NCI-H1436 treated with DMSO at 0.1 percent for 48 hours (cell line): Measurements from ENCODE around the gene PARD3B.

Source experiments
- DNase-seq: peaks from one replicate; lab custom pipeline; 2025; lab: John Stamatoyannopoulos, UW

Gene PARD3B

DNA sequence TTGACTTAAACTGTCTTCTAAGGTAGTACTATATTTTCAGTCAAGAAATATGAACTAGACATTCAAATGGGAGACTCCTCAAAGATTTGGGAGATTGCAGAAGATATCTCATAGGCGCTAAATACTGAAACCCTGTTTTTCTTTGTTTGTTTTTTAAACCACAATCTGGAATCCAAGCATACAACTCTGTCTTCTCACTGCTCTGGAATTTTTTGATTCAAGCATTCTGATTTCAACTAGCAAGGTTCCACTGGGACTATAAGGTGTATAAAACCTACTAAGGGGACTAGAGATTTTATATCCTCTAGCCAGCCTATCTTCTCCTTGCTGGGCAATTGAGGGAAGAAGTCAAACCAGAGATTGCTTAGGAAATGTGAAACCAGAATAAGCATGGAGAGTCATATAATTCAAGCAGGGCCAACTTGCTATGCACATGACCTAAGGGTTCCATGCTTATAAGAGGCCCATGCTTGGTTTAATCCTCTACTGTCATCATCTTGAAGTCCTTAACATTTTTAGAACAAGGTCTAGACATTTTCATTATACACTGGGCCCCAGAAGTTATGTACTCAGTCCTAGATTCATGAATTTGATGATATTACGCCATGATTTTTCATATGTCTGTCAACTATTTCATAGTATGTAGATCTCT is 405.5 kb downstream of the PARD3B start:
- no peak for DNase-seq

GRCh38 chr2:204958371-204958770 is 413.1 kb downstream of the PARD3B start:
- DNase-seq: no peak

DNA sequence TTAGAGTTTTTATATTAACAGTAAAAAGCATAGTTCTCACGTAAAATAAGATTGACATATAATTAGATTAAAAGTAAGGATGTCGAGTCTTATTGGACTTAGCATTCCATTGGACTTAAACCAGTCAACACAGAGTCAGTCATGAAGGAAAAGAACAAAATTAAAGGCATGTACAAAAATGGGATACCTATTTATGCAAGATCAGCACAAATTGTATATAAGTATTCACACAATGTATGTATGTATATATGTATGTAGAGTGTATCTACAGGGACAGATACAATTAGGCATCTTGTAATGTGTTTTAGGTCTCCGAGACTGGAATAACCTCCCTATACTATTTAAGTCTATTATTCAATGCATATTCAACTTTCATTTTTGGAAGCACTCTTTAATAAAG is 419.1 kb downstream of the PARD3B start:
- DNase-seq: no peak

- no peak for DNase-seq
Measured at GRCh38 chr2:204966245-204966644, 421.0 kb downstream of the PARD3B start.

DNA sequence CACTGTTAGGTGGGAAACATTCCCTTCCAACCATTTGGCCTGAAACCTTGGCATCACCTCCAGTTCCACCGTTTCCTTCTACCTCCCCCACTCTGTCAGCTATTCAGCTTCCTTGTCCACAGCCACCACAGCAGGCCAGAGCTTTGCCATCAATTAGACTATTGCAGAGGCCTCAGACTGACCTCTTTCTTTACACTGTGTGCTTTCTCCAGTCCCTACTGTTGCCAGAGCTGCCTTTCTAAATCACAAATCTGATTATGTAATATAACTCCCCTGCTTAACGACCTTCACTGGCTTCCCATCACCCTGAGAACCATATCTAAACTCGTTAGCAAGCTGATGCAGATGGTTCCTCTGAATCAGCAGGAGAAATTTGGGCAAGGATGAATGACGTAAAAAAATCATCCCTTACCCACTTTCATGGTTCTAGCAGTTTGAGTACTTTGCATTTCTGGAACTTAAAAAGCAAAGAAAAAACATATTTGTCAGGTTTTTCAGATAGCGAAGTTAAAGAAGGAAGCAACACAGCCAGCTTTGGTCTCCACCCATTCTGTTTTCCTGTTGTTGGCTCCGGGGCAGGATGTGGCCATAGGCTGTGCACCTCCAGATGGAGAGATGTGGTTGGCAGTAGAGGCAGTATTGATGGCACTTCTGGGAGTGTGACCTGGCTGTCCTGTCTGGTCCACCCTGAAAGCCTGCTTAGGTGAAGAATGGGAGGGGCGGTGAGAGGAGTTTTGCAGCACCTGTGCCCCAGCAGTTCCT is 422.1 kb downstream of the PARD3B start:
- no peak for DNase-seq

DNA sequence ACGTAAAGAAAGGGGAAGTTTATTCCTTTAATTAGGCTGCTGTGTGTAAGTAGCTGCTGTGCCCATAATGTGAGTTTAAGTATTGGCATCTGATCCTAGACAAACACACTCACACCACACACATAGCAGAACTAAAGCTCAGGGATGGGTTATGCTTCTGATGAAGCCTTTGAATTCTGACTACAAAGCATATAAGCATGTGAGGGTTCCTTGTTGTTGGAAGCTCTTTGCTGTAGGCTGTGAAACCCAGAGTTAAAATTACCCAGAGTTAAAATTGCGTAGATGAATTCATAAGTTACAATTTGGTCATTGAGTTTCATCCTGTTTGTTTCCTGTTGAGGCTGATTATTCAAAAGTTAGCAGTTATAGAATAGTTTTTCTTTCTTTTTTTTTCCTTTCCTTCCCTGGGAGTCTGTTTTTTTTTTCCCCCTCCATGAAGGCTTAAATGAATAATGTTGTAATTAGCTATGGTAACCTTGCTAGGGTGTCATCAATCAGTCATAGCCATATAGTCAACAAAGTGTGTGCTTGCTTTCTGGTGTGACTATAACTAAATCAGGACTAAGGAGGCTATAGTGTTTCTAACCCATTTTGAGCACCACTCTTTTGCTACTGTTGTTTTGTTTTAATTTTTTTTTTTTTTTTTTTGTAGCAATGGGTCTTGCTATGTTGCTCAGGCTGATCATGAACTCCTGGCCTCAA is 426.1 kb downstream of the PARD3B start:
- DNase-seq: no peak

GRCh38 chr2:204972161-204972560 is 426.9 kb downstream of the PARD3B start:
- no peak for DNase-seq

DNA sequence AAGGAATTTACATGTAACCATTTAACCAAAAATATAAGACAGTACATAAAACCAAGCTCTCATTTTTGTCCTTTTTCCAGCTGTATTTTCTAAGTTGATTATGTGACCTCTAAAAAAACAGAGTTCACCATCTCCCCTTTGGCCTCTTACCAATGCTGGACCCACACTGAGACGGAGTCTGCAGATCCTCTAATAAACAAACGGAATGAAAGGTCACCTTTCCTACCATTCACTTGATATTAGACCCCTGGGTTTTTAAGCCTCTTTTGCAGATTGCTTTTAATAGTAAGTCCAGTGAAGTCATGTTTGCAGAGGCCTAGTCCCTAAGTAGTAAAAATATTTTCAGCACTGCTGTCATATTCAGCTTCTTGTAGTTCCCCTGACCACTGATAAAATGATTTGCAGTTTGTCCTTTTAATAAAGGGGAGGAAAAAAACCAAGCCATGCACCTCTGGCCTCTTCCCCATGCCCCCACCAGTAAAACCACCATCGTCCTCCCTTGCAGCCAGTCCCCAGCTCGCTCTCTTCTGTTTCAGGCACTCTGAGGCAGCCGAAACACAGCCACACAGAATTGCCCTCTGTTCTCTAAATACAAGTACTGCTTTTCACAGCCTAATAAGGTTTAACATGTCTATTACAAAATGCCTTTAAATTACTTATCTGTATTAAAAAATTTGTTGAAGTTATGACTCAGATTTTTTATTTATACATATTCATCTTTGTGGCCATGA is 427.5 kb downstream of the PARD3B start:
- DNase-seq: no peak

DNA sequence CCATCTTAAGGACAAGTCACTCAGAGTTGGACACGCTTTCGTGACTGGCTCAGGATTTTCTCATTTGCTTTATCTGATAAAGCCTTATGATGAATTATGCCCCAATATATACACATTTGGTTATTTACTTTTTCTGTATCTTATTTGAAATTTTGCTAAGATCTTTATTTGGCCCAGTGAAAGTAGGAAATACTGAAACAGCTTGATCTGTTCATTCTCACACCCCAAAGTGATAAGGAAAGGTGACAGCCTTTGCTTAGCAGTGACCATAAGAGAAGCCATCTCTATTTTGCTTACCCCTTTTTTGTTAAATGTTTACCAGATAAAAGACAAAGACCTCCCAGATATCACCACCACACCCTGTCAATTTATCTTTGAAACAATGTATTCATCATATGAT is 428.3 kb downstream of the PARD3B start:
- no peak for DNase-seq

DNA sequence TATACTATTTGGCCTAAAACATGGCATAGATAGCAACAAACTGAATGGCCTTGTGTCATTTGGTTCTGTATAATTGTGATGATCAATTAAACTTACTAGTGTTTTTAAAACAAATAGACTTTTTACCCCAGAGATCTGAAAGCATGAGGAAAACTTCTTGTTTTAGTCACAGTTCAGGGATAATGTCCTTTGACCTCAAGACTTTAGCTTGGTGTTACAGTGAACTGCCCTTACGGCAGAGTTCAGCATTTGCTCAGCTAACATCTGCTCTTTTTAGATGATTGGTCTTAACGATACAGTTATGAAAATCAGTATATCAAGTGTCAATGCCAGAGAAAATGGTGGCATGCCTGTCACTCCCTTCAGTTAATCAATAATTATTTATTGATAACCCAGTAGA is 429.2 kb downstream of the PARD3B start:
- DNase-seq: no peak

GRCh38 chr2:204977914-204978313 is 432.6 kb downstream of the PARD3B start:
- DNase-seq: no peak

DNA sequence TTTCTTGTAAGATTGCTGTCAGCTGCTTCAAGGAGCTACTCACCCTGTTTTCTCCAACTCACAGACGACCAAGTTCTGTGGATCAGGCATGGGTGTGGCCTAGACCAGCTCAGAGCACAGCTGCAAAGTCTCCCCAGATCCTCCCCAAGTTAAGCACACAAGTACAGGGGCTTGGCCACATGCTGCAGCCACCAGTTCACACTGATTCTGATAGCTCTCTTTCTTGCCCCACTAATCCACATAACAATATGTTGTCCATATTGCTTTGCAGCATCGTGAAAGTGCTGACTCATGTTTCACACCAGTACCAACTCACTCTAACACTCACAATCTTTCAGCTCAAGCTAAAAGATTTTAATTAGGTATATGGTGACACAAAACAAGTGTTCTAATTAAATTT is 437.0 kb downstream of the PARD3B start:
- DNase-seq: no peak

DNA sequence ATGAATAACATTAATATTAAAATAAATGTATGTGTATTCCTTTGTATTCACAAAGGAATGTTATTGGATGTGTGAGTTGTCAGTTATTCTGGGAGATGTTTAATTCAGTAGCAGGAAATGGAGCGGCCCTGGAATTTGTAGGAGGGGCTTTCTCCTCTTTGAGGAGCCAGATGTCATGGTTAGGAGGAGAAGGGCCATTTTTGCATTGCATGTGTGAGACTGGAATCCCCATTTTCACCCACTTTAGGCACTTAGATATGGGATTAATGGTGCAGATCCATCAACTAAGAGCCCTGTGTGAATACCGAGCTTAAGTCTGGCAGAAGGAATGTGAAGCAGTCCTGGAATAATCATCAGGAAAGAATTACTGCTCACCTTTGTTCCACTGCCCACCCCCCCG is 439.2 kb downstream of the PARD3B start:
- DNase-seq: no peak

DNA sequence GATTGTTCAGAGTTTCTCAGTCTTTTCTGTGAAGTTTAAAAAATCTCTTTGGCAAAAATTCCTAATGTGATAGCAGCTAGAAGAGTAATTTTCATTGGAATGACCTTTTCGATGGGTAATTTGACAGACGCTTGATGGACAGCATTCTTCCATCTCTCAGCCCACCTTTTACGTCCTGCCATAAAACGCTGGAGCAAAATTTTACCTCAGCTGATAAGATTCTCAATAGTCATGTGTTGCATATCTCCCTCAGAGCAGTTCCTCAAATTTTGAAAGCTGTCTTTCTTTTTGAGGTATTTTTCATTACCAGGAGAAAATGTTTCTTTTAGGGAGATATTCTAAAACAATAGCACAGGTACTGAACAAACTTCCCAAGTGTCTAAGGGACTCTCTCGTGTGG is 441.4 kb downstream of the PARD3B start:
- no peak for DNase-seq

- DNase-seq: no peak
Measured at GRCh38 chr2:204988836-204989235, 443.6 kb downstream of the PARD3B start.

GRCh38 chr2:204989877-204990276 is 444.6 kb downstream of the PARD3B start:
- no peak for DNase-seq

DNA sequence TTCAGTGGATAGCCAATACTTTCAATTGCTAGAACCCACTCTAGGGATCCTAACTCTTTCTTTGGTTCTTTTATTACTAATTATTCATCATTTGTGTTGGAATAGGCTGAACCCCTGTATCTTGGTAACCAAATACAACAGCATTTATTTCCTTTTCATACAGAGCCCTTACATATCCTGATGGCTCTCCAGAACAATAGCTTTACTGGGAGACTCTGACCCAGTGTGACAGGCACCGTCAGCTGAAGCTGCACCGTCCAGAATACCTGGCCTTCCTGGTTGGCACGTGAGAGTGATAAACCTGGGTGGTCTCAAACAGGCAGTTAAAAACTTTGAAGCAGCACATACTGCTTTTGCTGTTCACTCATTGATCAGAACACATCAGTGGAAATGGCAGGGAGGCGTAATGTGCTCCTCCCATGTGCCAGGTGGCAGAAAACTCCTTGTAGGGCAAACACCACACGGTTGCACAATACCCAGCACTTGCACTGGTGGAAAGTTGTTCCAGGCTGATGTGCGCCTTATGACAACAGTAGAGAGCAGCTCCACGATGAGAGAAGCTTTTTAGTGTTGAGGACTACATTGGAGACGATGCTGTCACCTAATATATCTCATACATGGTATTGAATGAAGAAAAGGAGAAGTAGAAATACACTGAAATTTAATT is 456.2 kb downstream of the PARD3B start:
- DNase-seq: no peak

GRCh38 chr2:205002390-205002789 is 457.1 kb downstream of the PARD3B start:
- no peak for DNase-seq

DNA sequence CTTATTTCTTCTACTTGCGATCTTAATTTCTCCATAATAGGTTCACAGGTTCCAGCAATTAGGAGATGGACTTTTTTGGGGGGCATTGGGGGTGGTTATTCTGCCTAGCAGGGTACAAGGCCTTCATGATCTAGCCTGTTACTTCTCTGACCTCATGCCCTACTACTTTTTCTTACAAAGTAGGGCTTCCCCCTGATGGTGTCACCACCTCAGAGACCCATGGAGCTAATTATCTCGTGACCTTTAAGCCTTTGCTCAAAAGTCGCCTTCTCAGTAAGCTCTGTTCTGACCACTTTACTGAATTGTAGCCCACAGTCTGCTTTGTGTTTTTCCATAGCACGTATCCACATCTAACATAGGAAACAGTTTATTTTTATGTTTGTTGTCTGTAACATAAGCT is 458.0 kb downstream of the PARD3B start:
- no peak for DNase-seq

DNA sequence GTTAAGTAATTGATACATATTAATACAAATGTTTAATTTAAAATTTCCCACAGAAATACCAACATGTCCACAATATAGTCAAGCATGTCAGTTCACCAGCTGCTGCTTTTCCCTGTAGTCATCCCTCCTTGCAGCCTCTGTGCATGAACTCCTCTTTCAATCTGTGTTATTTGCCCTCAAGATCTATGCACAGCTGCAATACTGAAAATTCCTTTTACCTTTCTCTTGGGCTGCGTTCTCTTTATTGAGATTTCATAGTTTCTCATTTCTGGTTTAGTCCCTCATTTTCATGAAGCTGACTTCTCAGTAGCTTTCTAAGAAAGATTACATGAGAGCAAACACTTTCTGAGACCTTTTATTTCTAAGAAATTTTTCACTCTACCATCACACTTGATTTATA is 464.9 kb downstream of the PARD3B start:
- DNase-seq: no peak

- no peak for DNase-seq
Measured at GRCh38 chr2:205011031-205011430, 465.8 kb downstream of the PARD3B start.

- DNase-seq: no peak
Measured at GRCh38 chr2:205012961-205013360, 467.7 kb downstream of the PARD3B start.
